ENCODE results near the gene ZNF483. TPM values are rescaled to one million over a fixed set of nuclear protein-coding genes. Genes with fewer than 3 reads are reported as not detected.
A peak's percentile ranks its signal among the peaks of the same experiment; 100 is the strongest.
"Not testable (repeated sequence)": the region's sequence is repeated elsewhere in the genome, so short reads cannot be mapped to it uniquely, and the experiment has no call there.

ZNF483 gene
- total RNA-seq, 1 experiment from 2014 or later: 0.53 TPM

- DNase-seq (ENCODE audit: low spot score): no peak
Observed at GRCh38 chr9:111610149-111610548, 85.2 kb downstream of the ZNF483 start.

- DNase-seq (ENCODE audit: low spot score): no peak
Observed at GRCh38 chr9:111610845-111611244, 85.9 kb downstream of the ZNF483 start.

GRCh38 chr9:111613436-111614040 is 88.6 kb downstream of the ZNF483 start:
- DNase-seq (ENCODE audit: low spot score): no peak

GRCh38 chr9:111615928-111616327 is 90.9 kb downstream of the ZNF483 start:
- no peak for DNase-seq (ENCODE audit: low spot score)

- DNase-seq (ENCODE audit: low spot score): not testable (repeated sequence)
Observed at GRCh38 chr9:111617349-111617748, 92.4 kb downstream of the ZNF483 start.

- DNase-seq (ENCODE audit: low spot score): peak; percentile 26
Observed at GRCh38 chr9:111621895-111622480, 97.0 kb downstream of the ZNF483 start.

GRCh38 chr9:111622626-111623025 is 97.6 kb downstream of the ZNF483 start:
- peak; percentile 81 for DNase-seq (ENCODE audit: low spot score)

Other genes starting within 250 kb of the ZNF483 start
- not detected in 2 replicates for gene OR2K2, start 195.0 kb upstream of the ZNF483 start, total RNA-seq (2014; rRNA removed; shearing (Covaris generic))
- 45.3 and 49.9 TPM in 2 replicates for gene ECPAS, start 40.8 kb upstream of the ZNF483 start, total RNA-seq (2014; rRNA removed; shearing (Covaris generic))
- gene PTGR1, start 74.5 kb downstream of the ZNF483 start, total RNA-seq (2014; rRNA removed; shearing (Covaris generic)): 12.1 and 13.0 TPM in 2 replicates
- 7.0 and 8.7 TPM in 2 replicates for gene DNAJC25, start 106.2 kb downstream of the ZNF483 start, total RNA-seq (2014; rRNA removed; shearing (Covaris generic))
- gene GNG10, start 136.4 kb downstream of the ZNF483 start, total RNA-seq (2014; rRNA removed; shearing (Covaris generic)): 114 and 140 TPM in 2 replicates

Measured in A172 (cell line).